Measurements from ENCODE around the gene PPP2R3B. TPM values are rescaled to one million over a fixed set of nuclear protein-coding genes. Genes with fewer than 3 reads are reported as not detected.

The PPP2R3B gene
- total and polyA plus RNA-seq, 2 of the 13 experiments (the other 11 are each of a cell fraction or from before 2014, with no cell fraction given) = 17.0 to 21.4 TPM

DNA sequence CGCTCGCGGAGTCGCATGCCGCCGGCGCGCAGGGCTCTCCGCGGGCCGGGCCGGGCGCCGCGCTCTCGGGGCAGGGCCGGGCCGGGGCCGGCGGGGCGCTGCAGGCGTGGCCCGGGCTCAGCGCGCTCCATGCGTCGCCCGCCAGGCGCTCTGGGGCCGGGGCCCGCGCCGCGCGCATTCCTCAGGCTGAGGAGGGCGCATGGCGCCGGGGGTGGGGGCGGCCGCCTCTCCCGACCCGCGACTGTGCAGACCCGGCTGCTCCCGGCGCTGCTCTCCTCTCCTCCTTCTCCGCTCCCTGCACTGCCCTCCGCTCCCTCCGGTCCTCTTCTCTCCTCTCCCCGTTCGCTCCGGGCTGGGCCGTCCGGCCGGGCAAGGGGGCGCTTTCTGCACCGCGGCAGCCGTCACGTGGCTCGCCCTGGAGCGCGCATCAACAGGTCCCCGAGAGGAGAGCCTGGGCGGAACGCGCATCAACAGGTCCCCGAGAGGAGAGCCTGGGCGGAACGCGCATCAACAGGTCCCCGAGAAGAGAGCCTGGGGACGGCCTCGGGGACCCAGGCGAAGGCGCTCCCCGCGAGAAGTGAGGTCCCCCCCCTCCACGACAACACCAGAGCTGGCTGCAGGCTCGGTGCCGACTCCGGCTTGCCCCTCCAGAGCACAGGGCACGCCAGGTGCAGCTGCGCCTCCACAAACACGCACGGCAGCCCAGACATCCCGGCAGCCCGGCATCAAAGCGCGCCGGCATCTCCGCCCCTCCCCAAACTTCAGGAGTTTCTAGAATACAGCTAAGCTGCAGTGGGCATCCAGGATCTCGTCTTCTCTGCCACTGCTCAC lies 12.9 kb downstream of the PPP2R3B start (continued):
- TF ChIP-seq, protein P1, sequence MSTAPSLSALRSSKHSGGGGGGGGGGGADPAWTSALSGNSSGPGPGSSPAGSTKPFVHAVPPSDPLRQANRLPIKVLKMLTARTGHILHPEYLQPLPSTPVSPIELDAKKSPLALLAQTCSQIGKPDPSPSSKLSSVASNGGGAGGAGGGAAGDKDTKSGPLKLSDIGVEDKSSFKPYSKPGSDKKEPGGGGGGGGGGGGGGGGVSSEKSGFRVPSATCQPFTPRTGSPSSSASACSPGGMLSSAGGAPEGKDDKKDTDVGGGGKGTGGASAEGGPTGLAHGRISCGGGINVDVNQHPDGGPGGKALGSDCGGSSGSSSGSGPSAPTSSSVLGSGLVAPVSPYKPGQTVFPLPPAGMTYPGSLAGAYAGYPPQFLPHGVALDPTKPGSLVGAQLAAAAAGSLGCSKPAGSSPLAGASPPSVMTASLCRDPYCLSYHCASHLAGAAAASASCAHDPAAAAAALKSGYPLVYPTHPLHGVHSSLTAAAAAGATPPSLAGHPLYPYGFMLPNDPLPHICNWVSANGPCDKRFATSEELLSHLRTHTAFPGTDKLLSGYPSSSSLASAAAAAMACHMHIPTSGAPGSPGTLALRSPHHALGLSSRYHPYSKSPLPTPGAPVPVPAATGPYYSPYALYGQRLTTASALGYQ (CRISPR knock-in tag; IDR thresholded peaks at IDR 0.05) = no peak
- TF ChIP-seq ZNF563 (CRISPR knock-in tag; IDR thresholded peaks at IDR 0.05) (no peak), POLR2A (IDR thresholded peaks at IDR 0.05; ENCODE audit: insufficient read depth in 1 of 2, low read depth in 2 of 2, low read length in 2 of 2) (0 out of 4 replicates have a peak, but pooled peaks of 1 of the 2 experiments have one; percentile 34), ZNF780A (CRISPR knock-in tag; IDR thresholded peaks at IDR 0.05) (no peak), ZNF678 (CRISPR knock-in tag; IDR thresholded peaks at IDR 0.05) (no peak), POGZ (CRISPR knock-in tag; IDR thresholded peaks at IDR 0.05) (no peak), HOXD1 (CRISPR knock-in tag; IDR thresholded peaks at IDR 0.05) (no peak), SKI (IDR thresholded peaks at IDR 0.05; ENCODE audit: partially characterized antibody) (no peak), HOXA7 (CRISPR knock-in tag; IDR thresholded peaks at IDR 0.05) (no peak), NCOR1 (IDR thresholded peaks at IDR 0.05; ENCODE audit: borderline replicate concordance, low read length) (no peak), ZMYM2 (CRISPR knock-in tag; IDR thresholded peaks at IDR 0.05) (no peak), ZNF431 (CRISPR knock-in tag; IDR thresholded peaks at IDR 0.05; ENCODE audit: borderline replicate concordance, low read depth) (no peak), KDM4B (CRISPR knock-in tag; IDR thresholded peaks at IDR 0.05) (no peak), RARG (CRISPR knock-in tag; IDR thresholded peaks at IDR 0.05; ENCODE audit: low read depth) (no peak), TGIF2 (CRISPR knock-in tag; IDR thresholded peaks at IDR 0.05) (no peak), ERF (CRISPR knock-in tag; IDR thresholded peaks at IDR 0.05) (peak; percentile 43; the same call in 1 of the 2 replicates), JDP2 (CRISPR knock-in tag; IDR thresholded peaks at IDR 0.05; ENCODE audit: borderline replicate concordance) (no peak), RXRA (CRISPR knock-in tag; IDR thresholded peaks at IDR 0.05) (no peak), HIVEP1 (CRISPR knock-in tag; IDR thresholded peaks at IDR 0.05) (no peak), ZNF607 (CRISPR knock-in tag; IDR thresholded peaks at IDR 0.05; ENCODE audit: borderline replicate concordance) (peak; percentile 44; the same call in 1 of the 2 replicates), ZFP82 (CRISPR knock-in tag; IDR thresholded peaks at IDR 0.05; ENCODE audit: borderline replicate concordance) (no peak)
- TF ChIP-seq, protein P2, sequence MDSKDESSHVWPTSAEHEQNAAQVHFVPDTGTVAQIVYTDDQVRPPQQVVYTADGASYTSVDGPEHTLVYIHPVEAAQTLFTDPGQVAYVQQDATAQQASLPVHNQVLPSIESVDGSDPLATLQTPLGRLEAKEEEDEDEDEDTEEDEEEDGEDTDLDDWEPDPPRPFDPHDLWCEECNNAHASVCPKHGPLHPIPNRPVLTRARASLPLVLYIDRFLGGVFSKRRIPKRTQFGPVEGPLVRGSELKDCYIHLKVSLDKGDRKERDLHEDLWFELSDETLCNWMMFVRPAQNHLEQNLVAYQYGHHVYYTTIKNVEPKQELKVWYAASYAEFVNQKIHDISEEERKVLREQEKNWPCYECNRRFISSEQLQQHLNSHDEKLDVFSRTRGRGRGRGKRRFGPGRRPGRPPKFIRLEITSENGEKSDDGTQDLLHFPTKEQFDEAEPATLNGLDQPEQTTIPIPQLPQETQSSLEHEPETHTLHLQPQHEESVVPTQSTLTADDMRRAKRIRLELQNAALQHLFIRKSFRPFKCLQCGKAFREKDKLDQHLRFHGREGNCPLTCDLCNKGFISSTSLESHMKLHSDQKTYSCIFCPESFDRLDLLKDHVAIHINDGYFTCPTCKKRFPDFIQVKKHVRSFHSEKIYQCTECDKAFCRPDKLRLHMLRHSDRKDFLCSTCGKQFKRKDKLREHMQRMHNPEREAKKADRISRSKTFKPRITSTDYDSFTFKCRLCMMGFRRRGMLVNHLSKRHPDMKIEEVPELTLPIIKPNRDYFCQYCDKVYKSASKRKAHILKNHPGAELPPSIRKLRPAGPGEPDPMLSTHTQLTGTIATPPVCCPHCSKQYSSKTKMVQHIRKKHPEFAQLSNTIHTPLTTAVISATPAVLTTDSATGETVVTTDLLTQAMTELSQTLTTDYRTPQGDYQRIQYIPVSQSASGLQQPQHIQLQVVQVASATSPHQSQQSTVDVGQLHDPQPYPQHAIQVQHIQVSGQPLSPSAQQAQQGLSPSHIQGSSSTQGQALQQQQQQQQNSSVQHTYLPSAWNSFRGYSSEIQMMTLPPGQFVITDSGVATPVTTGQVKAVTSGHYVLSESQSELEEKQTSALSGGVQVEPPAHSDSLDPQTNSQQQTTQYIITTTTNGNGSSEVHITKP (CRISPR knock-in tag; IDR thresholded peaks at IDR 0.05; ENCODE audit: low read depth) = no peak
- TF ChIP-seq, protein P3, sequence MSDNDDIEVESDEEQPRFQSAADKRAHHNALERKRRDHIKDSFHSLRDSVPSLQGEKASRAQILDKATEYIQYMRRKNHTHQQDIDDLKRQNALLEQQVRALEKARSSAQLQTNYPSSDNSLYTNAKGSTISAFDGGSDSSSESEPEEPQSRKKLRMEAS (IDR thresholded peaks at IDR 0.05) = peak; percentile 39
- TF ChIP-seq, protein P4, sequence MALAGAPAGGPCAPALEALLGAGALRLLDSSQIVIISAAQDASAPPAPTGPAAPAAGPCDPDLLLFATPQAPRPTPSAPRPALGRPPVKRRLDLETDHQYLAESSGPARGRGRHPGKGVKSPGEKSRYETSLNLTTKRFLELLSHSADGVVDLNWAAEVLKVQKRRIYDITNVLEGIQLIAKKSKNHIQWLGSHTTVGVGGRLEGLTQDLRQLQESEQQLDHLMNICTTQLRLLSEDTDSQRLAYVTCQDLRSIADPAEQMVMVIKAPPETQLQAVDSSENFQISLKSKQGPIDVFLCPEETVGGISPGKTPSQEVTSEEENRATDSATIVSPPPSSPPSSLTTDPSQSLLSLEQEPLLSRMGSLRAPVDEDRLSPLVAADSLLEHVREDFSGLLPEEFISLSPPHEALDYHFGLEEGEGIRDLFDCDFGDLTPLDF (CRISPR knock-in tag; IDR thresholded peaks at IDR 0.05) = no peak

All from HepG2 (cell line).